GM12892 (cell line): ENCODE measurements around the gene TAS1R3.
A peak's percentile ranks its signal among the peaks of the same experiment; 100 is the strongest.

Experiments used
- DNase-seq: peaks from one replicate; pipeline ENCODE4 v3.0.0; 2011; ENCODE audit not compliant: insufficient read length
- FAIRE-seq: peaks from 2 replicates; lab custom pipeline; 2011; peaks lifted over from hg19 to GRCh38; lab: Jason Lieb, UNC
- POLR2A ChIP-seq: IDR thresholded peaks from 2 replicates; pipeline ENCODE4 v1.6.1; 2011; ENCODE audit warnings: low read depth, low read length, control low read depth
- POLR2AphosphoS5 ChIP-seq: IDR thresholded peaks from 2 replicates; pipeline ENCODE4 v1.6.1; 2011; ENCODE audit warnings: low read depth, low read length, control low read depth
- TAF1 ChIP-seq: IDR thresholded peaks from 2 replicates; pipeline ENCODE4 v1.6.1; 2011; ENCODE audit warnings: low read depth, mild to moderate bottlenecking, control low read depth, low read length, borderline replicate concordance

TAS1R3 gene

GRCh38 chr1:1305300-1306069, 25.6 kb upstream of the TAS1R3 start:
- DNase-seq (peak; percentile 75), FAIRE-seq (peak; percentile 60)
- TF ChIP-seq POLR2AphosphoS5 (no peak), POLR2A (peak; percentile 43; the same call in 1 of the 2 replicates)

- no peak for FAIRE-seq
- TF ChIP-seq POLR2A, result no peak
- no peak for DNase-seq
Observed at GRCh38 chr1:1306070-1306660, 24.9 kb upstream of the TAS1R3 start.

GRCh38 chr1:1306661-1307260, 24.3 kb upstream of the TAS1R3 start:
- DNase-seq, result no peak
- TF ChIP-seq POLR2AphosphoS5, result no peak
- TF ChIP-seq POLR2A, result no peak
- no peak for TF ChIP-seq TAF1
- FAIRE-seq, result peak; percentile 17

- no peak for TF ChIP-seq POLR2A
- TF ChIP-seq TAF1, result no peak
- TF ChIP-seq POLR2AphosphoS5, result no peak
- DNase-seq, result no peak
- peak; percentile 87 for FAIRE-seq
Observed at GRCh38 chr1:1307261-1307922, 23.7 kb upstream of the TAS1R3 start.

- peak; percentile 95 for FAIRE-seq
- TF ChIP-seq POLR2AphosphoS5 (0 out of 2 replicates have a peak, but pooled peaks have one; percentile 37), POLR2A (no peak; the same call in 1 of the 2 replicates), TAF1 (no peak)
- DNase-seq, result peak; percentile 98
Observed at GRCh38 chr1:1307923-1308755, 22.9 kb upstream of the TAS1R3 start, which contains the start of the genes ACAP3 and PUSL1. Gene ACAP3 (minus strand): TSS chr1:1307930. CDS start chr1:1307815, 115 bp downstream. Gene PUSL1 (plus strand): TSS chr1:1308597. CDS start chr1:1308644, 47 bp downstream.

- 0 out of 2 replicates have a peak, but pooled peaks have one; percentile 12 for TF ChIP-seq TAF1
- TF ChIP-seq POLR2AphosphoS5, result no peak
- no peak for DNase-seq
- FAIRE-seq, result no peak
Observed at GRCh38 chr1:1308756-1309250, 22.3 kb upstream of the TAS1R3 start.

GRCh38 chr1:1309251-1310108, 21.6 kb upstream of the TAS1R3 start:
- FAIRE-seq (no peak), DNase-seq (no peak)
- TF ChIP-seq TAF1 (no peak), POLR2A (no peak; the same call in 1 of the 2 replicates), POLR2AphosphoS5 (no peak)

- DNase-seq (no peak), FAIRE-seq (no peak)
- TF ChIP-seq POLR2AphosphoS5 (no peak), POLR2A (no peak), TAF1 (no peak)
Observed at GRCh38 chr1:1310109-1310385, 21.0 kb upstream of the TAS1R3 start.

GRCh38 chr1:1310476-1311053, 20.5 kb upstream of the TAS1R3 start:
- no peak for TF ChIP-seq POLR2AphosphoS5
- no peak for TF ChIP-seq POLR2A
- TF ChIP-seq TAF1, result no peak
- no peak for FAIRE-seq

More at GRCh38 chr1:1310476-1311053, 20.5 kb upstream of the TAS1R3 start:
- DNase-seq, result no peak
